PC-9 (cell line): ENCODE data around the gene GLB1L2.

Experiments
- EZH2 ChIP-seq: fragments of 200-600 bp; sonication (generic); IDR thresholded peaks from 2 replicates; pipeline ENCODE4 v1.8.0; 2017; ENCODE audit warnings: antibody characterized with exemption, low read depth
- TF ChIP-seq, protein P1 (sequence below): fragments of 200-600 bp; sonication (generic); conservative IDR thresholded peaks from 2 replicates; pipeline ENCODE4 v1.6.1; 2017; ENCODE audit warnings: mixed run types, antibody characterized with exemption, mild to moderate bottlenecking, moderate library complexity

DNA sequence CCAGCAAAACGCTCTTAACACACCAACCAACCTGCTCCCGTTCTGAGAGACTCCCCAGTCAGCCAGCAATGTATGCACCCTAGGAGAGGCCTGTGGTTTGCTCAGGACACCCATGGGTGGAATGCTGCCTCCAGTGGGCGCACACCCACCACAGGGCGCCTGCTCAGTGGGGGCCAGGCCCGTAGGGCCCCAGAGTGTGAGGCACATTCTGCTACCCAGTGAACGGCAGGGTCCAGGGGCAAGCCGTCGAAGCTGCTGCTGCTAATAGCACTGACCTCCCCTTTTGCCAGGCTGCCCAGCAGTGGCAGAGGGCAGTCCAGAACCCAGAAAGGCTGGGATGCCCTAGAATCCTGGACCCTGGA is 67.5 kb downstream of the GLB1L2 start:
- no peak for TF ChIP-seq EZH2
- TF ChIP-seq, protein P1, sequence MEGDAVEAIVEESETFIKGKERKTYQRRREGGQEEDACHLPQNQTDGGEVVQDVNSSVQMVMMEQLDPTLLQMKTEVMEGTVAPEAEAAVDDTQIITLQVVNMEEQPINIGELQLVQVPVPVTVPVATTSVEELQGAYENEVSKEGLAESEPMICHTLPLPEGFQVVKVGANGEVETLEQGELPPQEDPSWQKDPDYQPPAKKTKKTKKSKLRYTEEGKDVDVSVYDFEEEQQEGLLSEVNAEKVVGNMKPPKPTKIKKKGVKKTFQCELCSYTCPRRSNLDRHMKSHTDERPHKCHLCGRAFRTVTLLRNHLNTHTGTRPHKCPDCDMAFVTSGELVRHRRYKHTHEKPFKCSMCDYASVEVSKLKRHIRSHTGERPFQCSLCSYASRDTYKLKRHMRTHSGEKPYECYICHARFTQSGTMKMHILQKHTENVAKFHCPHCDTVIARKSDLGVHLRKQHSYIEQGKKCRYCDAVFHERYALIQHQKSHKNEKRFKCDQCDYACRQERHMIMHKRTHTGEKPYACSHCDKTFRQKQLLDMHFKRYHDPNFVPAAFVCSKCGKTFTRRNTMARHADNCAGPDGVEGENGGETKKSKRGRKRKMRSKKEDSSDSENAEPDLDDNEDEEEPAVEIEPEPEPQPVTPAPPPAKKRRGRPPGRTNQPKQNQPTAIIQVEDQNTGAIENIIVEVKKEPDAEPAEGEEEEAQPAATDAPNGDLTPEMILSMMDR = no peak
